IPS-NIHi11 (cell line): ENCODE data around the gene IL9R.
"Not testable (repeated sequence)": the region's sequence is repeated elsewhere in the genome, so short reads cannot be mapped to it uniquely, and the experiment has no call there.

Experiments
- DNase-seq: peaks from one replicate; pipeline ENCODE4 v3.0.0; 2012; ENCODE audit warnings: mixed read lengths, low spot score

Gene IL9R, protein sequence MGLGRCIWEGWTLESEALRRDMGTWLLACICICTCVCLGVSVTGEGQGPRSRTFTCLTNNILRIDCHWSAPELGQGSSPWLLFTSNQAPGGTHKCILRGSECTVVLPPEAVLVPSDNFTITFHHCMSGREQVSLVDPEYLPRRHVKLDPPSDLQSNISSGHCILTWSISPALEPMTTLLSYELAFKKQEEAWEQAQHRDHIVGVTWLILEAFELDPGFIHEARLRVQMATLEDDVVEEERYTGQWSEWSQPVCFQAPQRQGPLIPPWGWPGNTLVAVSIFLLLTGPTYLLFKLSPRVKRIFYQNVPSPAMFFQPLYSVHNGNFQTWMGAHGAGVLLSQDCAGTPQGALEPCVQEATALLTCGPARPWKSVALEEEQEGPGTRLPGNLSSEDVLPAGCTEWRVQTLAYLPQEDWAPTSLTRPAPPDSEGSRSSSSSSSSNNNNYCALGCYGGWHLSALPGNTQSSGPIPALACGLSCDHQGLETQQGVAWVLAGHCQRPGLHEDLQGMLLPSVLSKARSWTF

GRCh38 chrX:155997436-155997835 is at the start of gene IL9R:
Gene IL9R (plus strand): TSS chrX:155997696. CDS start chrX:155997760, 64 bp downstream.
- no peak for DNase-seq

GRCh38 chrX:155949098-155949497 is 48.4 kb upstream of the IL9R start:
- no peak for DNase-seq

- no peak for DNase-seq
Observed at GRCh38 chrX:155951237-155951789, 46.2 kb upstream of the IL9R start.

DNA sequence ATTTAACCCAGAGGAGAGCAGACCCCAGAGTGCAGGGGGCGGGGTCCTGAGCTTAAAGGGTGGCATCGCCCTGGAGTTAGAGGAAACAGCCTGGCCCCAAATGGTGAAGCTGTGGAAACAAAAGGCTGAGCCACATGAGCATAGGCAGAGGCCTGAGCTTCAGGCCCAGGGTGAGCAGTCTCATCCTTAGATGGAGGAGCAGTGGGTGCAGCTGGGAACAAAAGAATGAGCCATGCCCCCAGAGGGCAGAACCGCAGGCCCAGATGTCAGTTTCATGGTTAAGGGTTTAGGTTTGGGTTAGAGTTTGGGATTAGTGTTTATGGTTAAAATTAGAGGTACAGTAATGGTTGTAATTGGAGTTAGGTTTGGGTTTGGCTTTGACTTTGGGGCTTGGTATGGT is 44.4 kb upstream of the IL9R start:
- no peak for DNase-seq

- DNase-seq: no peak
Observed at GRCh38 chrX:155954793-155955192, 42.7 kb upstream of the IL9R start.

- no peak for DNase-seq
Observed at GRCh38 chrX:155956099-155956498, 41.4 kb upstream of the IL9R start.

- no peak for DNase-seq
Observed at GRCh38 chrX:155956649-155957048, 40.8 kb upstream of the IL9R start.

GRCh38 chrX:155957843-155958242 is 39.7 kb upstream of the IL9R start:
- DNase-seq: no peak

GRCh38 chrX:155959018-155959587 is 38.4 kb upstream of the IL9R start:
- peak; percentile 3 for DNase-seq

- DNase-seq: no peak
Observed at GRCh38 chrX:155962906-155963305, 34.6 kb upstream of the IL9R start.

GRCh38 chrX:155966876-155967275 is 30.6 kb upstream of the IL9R start:
- DNase-seq: peak; percentile 6

DNA sequence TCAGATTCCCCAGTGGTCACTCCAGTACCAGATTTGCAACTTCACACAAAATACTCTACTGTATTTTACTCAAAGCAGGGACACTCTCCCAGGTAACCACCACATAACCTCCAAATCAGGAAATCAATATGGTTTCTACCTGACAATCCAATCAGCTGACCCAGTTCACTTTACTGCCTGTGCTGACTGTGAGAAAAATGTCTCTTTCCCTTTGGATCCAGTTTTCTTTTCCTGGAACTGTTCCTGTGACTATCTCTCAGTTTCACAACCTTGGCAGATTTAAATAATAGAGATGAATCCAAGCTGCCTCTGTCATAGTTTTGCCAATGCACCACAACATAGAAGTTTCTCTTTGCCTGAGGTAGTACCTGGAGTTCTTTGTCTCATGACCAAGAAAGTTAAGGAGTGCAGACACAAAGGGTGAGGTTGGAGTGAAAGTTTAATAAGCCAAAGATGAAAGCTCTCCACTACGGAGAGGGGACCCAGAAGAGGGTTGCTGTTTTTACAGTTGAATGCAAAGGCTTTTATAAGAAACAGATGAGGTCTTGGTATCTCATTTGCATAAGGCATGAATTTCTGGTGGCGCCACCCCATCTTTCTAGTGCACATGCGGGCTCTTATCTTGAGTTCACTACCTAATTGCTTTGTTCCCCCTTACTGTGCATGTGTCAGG is 29.7 kb upstream of the IL9R start:
- no peak for DNase-seq

DNA sequence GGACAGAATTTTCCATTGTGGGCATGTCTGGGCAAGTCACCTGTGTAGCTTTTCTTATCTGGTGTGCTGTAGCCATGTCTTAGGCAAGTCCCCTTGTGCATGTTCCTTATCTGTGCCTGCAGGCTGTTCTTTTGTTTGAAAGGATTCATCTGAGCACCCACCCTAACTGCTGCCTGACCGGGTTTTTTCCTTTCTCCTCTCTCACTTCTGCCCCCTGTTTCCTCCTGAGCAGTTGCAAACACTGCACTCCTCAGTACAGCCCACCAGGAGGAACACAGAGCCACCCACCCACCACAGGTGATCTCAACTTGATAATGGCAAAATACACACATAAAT is 29.2 kb upstream of the IL9R start:
- no peak for DNase-seq

GRCh38 chrX:155968791-155969190 is 28.7 kb upstream of the IL9R start:
- no peak for DNase-seq

DNA sequence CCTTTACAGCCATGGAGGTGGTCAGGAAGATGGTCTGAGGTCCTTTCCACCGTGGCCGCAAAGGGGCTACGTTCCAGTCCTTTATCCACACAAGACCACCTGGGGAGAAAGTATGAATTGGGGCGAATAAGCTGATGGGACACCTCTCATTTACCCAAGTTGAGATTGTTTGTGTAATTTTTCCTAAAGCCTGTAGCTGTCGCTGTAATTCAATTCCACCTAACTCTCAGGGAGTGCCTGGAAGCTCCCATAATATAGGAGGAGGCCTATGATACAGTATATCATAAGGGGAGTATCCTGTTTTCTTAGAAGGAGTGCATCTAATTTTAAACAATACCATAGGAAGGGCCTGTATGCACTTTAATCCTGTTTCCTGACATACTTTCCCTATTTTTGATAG is 25.8 kb upstream of the IL9R start:
- DNase-seq: not testable (repeated sequence)

DNA sequence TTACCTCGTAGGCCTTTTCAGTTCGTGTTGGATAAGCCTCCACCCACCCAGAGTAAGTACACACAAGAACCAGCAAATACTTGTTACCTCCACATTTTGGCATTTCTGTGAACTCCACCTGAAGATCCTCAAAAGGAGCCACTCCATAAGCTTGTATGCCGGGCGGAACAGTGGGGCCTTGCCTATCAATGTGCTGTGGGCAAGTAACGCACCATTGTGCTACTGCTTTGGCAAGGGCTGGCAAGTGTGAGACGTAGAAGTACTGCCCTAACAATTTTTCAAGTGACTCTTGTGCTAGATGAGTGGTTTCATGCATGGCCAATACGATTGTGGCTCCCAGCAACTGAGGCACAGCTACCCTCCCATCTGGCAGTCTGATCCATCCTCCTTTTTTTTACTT is 25.3 kb upstream of the IL9R start:
- not testable (repeated sequence) for DNase-seq

- no peak for DNase-seq
Observed at GRCh38 chrX:155983326-155983725, 14.2 kb upstream of the IL9R start.

DNA sequence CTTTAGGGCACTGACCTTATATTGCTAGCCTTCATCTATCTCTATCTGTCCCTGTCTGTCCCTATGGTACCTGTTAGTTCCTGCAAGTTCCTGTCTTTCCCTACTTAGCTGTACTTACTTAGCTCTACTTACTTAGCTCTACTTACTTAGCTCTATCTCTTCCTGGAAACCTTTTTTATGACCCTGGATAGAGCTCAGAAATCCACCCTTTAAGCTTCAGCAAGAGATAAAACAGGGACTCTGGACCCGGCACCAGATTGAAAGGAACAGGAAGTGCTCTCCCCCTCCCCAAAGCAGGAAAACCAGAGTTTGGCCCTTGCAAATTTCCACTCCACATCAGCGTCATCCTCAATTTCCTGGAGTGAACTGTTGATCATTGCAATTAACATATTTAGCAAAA is 12.3 kb upstream of the IL9R start:
- no peak for DNase-seq

DNA sequence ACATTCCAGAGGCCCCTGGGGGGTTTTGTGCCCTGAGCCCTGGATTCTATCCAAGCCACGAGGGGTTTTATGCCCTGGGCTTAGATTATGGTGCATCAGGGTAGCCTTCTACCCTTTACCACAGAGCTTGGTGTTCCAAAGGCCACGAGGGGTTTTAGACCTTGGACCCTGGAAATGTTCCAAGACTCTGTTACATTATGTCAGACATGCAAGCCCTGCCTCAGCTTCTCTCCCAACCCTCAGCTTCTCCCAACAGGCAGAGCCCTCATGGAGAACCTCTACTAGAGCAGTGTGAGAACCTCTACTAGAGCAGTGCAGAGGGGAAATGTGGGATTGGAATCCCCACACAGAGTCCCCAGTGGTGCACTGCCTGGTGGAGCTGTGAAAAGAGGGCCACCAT is 10.5 kb upstream of the IL9R start:
- not testable (repeated sequence) for DNase-seq

GRCh38 chrX:155988859-155989258 is 8.6 kb upstream of the IL9R start:
- no peak for DNase-seq

DNA sequence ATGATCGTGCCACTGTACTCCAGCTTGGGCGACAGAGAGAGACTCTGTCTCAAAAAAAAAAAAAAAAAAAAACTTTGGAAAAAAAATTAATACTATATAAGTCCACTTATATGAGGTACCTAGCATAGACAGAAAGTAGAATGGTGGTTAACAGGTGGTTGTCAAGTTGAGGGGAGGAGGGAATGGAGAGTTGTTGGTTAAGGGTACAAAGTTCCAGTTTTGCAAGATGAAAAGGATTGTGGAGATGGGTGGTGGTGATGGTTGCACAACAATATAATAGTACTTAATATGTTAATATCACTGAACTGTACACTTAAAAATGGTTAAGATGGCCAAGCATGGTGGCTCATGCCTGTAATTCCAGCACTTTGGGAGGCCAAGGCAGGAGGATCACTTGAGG is 4.1 kb upstream of the IL9R start:
- DNase-seq: no peak

DNA sequence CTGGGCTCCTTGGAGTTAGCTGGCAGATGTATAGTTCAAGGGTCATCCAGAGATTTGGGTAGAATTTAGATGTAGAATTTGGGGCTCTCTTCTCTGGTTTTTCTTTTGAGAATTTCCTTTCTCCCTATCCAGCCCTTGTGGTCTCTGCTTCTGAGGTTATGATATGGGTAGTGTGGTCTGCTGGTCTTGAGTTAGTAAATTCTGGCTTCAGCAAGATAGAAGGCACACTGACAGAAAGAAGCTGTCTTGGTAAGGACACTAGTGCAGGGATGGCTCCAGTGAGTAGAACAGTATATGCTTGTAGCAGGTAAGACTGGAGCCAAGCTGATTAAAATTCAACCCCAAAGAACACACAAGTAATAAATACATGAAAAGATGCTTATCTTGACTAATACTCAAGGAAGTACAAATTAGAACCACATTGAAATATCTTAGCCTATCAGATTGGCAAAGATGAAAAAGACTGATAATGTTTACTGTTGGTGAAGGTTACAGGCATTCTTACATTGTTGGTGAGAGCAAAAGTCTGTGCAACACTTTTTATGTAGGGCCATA is 2.1 kb upstream of the IL9R start:
- no peak for DNase-seq

DNA sequence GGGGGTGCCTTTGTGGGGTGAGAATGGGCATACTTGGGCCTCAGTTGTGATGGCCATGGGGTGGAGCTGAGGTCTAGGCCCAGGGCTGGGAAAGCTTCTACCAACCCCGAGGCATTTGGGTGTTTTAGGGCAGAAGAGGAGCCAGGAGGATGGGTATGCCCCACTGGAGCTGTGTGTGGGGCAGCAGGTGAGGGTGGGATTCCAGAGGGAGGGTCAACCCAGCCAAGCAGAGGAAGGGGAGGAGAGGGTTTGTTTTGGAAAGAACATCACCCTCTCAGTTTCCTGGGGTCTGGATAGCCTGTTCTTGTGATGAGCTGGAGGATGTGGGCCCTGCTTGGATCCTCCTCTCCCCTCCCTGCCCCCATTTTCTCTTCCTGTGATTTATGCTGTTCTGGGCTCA is 620 bp downstream of the IL9R start:
- DNase-seq: no peak
